Measurements from ENCODE around the gene TRIM59.

The TRIM59 gene, protein sequence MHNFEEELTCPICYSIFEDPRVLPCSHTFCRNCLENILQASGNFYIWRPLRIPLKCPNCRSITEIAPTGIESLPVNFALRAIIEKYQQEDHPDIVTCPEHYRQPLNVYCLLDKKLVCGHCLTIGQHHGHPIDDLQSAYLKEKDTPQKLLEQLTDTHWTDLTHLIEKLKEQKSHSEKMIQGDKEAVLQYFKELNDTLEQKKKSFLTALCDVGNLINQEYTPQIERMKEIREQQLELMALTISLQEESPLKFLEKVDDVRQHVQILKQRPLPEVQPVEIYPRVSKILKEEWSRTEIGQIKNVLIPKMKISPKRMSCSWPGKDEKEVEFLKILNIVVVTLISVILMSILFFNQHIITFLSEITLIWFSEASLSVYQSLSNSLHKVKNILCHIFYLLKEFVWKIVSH

GRCh38 chr3:160449636-160450598 lies at the start of gene TRIM59:
Gene TRIM59, minus strand, starts transcription at chr3:160449786. Its CDS starts 10,603 bp downstream, at chr3:160439183.
- in situ Hi-C loops (cut with MboI; ENCODE audit: low sequenced_read_pairs), result no loop called here

DNA sequence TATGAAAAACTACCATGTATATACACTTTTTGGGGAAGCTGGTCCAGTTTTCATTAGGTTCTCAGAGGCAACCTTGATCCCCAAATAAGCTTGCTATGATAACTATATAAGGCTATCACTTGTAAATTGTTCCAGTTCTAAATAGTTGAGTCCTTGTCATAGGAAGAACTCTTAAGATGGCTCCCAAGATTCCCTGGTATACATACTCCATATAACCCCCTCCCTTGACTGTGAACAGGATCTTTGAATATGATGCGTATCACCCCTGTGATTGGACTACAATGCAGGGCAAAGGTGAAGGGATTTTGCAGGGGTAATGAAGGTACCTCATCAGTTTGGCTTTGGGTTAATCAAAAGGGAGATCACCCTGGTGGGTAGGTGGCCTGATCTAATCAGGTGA lies 48.6 kb upstream of the TRIM59 start:
- in situ Hi-C loops (cut with MboI; ENCODE audit: low sequenced_read_pairs), result no loop called here

DNA sequence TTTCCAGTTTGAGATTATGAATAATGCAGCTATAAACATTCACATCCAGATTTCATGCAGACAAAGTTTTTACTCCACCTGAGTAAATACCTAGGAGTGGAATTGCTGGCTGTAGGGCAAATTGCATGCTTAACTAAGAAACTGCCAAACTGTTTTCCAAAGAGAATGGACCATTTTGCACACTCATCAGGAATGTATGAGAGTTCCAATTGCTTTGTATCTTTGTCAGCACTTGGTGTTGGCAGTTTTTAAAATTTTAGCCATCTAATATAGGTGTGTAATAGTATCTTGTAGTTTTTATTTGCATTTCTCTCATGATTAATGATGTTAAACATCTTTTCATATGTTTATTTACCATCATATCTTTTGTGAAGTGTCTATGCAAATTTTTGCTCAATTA lies 40.6 kb upstream of the TRIM59 start:
- in situ Hi-C loops (cut with MboI; ENCODE audit: low sequenced_read_pairs), result no loop called here

DNA sequence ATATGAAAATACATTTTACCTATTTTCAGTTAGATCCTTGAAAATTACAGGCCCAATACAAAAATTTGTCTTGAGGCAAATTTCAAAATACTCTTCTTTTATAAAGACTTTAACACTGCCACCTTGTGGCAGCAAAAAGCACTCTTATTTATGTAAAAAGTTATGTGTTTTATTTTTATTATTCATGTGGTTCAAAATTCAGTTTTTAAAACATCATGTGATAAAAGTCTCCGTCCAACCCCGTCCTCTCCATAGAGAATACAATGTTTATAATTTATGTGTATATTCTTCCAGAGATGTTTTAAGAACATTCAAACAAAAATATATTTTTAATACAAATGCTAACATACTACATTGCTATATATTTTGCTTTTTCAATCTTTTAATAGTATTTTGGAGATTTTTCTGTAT lies 36.9 kb upstream of the TRIM59 start:
- in situ Hi-C loops (cut with MboI; ENCODE audit: low sequenced_read_pairs), result no loop called here

GRCh38 chr3:160482796-160483195 lies 33.2 kb upstream of the TRIM59 start:
- in situ Hi-C loops (cut with MboI; ENCODE audit: low sequenced_read_pairs), result no loop called here

DNA sequence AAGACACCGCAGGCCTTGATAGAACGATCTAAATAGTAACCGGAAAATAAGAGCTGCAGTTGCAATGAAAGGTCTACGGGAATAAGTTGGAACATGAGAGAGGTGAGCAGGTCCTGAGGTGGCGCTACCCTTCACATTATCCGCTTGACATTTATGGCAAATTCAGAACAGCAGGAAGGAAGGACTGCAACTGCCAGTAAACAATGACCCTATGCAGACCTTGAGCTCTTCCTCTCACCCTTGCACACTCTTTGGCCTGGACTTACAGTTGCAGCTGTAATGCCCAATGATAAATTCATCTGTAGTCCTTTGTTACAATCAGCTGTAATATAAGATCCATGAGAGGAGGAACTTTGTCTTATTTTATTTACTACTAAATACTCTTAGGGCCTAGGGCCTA lies 32.3 kb upstream of the TRIM59 start:
- in situ Hi-C loops (cut with MboI; ENCODE audit: low sequenced_read_pairs), result no loop called here

GRCh38 chr3:160480931-160481330 lies 31.3 kb upstream of the TRIM59 start:
- in situ Hi-C loops (cut with MboI; ENCODE audit: low sequenced_read_pairs), result no loop called here

DNA sequence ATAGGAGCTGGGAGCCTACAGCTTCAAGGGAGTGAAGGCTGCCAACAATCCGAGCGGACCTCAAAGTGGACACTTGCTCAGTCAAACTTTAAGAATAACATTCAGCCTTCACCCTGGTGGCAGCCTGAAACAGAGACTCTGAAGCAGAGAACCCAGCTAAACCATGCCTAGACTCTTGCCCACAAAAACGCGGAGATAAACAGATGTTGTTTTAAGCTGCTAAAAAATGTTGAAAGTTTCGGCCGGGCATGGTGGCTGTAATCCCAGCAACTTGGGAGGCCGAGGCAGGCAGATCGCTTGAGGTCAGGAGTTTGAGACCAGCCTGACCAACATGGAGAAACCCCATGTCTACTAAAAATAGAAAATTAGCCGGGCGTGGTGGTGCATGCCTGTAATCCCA lies 29.8 kb upstream of the TRIM59 start:
- in situ Hi-C loops (cut with MboI; ENCODE audit: low sequenced_read_pairs), result no loop called here

DNA sequence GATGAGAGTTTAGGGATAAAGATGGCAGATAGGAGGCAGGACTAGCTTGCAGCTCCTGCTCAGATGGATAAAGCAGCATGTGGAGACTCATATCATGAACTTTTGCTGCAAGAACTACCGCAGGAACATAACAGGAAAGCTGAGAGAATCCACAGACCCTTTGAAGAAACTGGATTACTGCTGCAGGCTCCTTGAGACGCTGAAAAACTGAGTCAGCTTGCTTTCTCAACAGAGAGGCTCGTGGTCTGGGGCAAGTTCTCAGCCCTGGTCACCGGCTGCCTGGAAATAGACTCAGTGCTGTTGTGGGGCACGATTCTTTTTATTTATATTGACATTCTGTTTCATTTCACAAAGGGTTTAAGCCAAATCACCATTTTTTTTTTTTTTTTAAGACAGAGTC lies 28.8 kb upstream of the TRIM59 start:
- in situ Hi-C loops (cut with MboI; ENCODE audit: low sequenced_read_pairs), result no loop called here

GRCh38 chr3:160477750-160478149 lies 28.2 kb upstream of the TRIM59 start:
- in situ Hi-C loops (cut with MboI; ENCODE audit: low sequenced_read_pairs), result no loop called here

- in situ Hi-C loops (cut with MboI; ENCODE audit: low sequenced_read_pairs), result no loop called here
Measured at GRCh38 chr3:160475884-160476283, 26.3 kb upstream of the TRIM59 start.

DNA sequence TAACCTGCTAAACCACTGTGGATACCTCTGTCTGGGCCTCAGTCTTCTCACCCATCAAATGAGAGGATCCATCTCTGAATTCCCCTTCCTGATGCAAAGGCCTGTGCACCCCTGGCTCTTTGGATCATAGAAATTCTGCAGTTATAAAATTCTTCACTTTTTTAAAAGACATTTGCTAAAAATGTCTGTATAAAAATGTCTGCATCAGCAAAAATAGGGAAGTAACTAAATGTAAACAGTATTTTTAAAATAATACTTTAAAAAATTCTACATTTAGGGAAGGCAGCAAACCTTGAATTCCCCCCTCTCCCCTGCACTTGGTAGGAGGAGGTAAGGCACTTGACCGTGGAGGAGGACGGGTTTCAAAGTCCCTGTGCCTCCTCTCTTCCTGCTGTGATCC lies 25.6 kb upstream of the TRIM59 start:
- in situ Hi-C loops (cut with MboI; ENCODE audit: low sequenced_read_pairs), result no loop called here

DNA sequence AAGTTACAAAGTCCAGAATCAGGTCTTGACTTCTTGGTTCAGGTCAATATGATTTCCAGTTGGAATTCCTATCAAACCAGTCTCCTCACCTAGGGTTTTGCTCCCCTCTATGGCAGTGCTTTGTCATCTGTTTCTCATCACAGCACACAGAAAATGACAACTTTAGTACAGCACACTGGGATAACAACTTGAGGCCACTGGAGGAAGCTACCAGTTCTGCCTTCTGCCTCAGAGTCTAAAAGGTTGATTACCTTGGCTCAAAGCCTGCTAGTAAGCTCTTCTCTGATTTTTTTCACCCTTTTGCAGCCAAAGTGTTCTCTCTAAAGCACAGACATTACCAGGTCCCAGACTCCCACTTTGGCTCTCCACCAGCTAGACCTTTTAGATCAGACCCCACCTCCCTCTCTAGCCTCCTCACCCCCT lies 24.8 kb upstream of the TRIM59 start:
- in situ Hi-C loops (cut with MboI; ENCODE audit: low sequenced_read_pairs), result no loop called here

GRCh38 chr3:160473978-160474377 lies 24.4 kb upstream of the TRIM59 start:
- in situ Hi-C loops (cut with MboI; ENCODE audit: low sequenced_read_pairs), result no loop called here

DNA sequence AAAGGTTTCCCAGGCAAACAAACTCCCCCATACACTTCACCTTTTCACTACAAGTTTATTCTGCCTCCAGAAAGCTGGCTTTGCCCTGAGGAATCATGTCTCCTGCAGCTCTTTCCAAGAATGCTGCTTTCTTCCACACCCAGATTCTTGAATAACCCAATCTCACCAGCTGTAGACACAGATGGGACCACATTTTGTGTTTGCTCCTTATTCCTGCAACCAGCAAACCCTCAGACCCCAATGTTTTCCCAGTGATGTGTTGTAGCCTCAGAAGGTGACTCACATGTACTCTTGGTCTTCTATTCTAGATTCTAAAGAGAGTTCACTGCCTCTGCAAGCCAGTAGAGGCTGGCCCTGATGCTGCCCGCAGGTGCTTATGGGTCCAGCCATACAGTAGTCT lies 23.6 kb upstream of the TRIM59 start:
- in situ Hi-C loops (cut with MboI; ENCODE audit: low sequenced_read_pairs), result no loop called here

GRCh38 chr3:160472344-160472743 lies 22.8 kb upstream of the TRIM59 start:
- in situ Hi-C loops (cut with MboI; ENCODE audit: low sequenced_read_pairs), result no loop called here

GRCh38 chr3:160471892-160472291 lies 22.3 kb upstream of the TRIM59 start:
- in situ Hi-C loops (cut with MboI; ENCODE audit: low sequenced_read_pairs), result no loop called here

GRCh38 chr3:160470181-160470580 lies 20.6 kb upstream of the TRIM59 start:
- in situ Hi-C loops (cut with MboI; ENCODE audit: low sequenced_read_pairs), result no loop called here

DNA sequence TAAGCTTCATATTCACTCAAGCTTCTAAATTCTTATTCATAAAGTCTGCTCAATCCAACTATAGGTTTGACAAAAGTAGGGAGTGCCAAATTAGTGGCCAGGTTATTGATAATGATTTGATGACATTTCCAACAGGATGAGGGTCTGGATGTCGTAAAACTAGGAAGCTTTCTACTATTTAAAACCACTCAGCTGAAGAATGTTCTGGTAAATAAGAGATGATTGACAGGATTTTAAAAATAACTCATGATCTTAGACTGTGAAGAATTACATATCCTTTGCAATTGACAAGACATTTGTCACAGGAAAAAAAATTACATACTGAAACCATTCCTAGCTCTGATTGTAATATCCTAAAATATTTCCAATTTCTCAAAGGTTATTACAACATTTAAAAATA lies 15.4 kb upstream of the TRIM59 start:
- in situ Hi-C loops (cut with MboI; ENCODE audit: low sequenced_read_pairs), result no loop called here

- in situ Hi-C loops (cut with MboI; ENCODE audit: low sequenced_read_pairs), result no loop called here
Measured at GRCh38 chr3:160464321-160464720, 14.7 kb upstream of the TRIM59 start.

GRCh38 chr3:160460033-160460432 lies 10.4 kb upstream of the TRIM59 start:
- in situ Hi-C loops (cut with MboI; ENCODE audit: low sequenced_read_pairs), result no loop called here

- in situ Hi-C loops (cut with MboI; ENCODE audit: low sequenced_read_pairs), result no loop called here
Measured at GRCh38 chr3:160459450-160459970, 9.9 kb upstream of the TRIM59 start.
